Mucosa of descending colon (tissue), 3 donors: ENCODE results near the gene IWS1. TPM values are rescaled to one million over a fixed set of nuclear protein-coding genes. Genes with fewer than 3 reads are reported as not detected.

Experiments used
- ATAC-seq: fragments of 200-7000 bp; cut with Tn5 transposase; one replicate; pipeline ENCODE4 v1.9.1; 2020; ENCODE audit warnings: mild to moderate bottlenecking, moderate library complexity
- DNase-seq, 3 donors: peaks; one replicate each; pipeline ENCODE4 v3.0.0-alpha.2; 2020
- H3K36me3 ChIP-seq: fragments of 200-600 bp; one replicate; pipeline ENCODE4 v1.8.0; 2021; ENCODE audit warnings: low read depth, mild to moderate bottlenecking
- H3K4me1 ChIP-seq: fragments of 200-600 bp; one replicate; pipeline ENCODE4 v1.8.0; 2021; ENCODE audit warnings: low read depth, mild to moderate bottlenecking
- H3K4me3 ChIP-seq: fragments of 200-600 bp; one replicate; pipeline ENCODE4 v1.8.0; 2021; ENCODE audit warnings: mild to moderate bottlenecking
- H3K9me3 ChIP-seq: fragments of 200-600 bp; one replicate; pipeline ENCODE4 v1.8.0; 2021; ENCODE audit warnings: mild to moderate bottlenecking
- intact Hi-C, 2 donors: fragments of 100-400 bp; cut with DNase I in 1 of 2; cut with micrococcal nuclease in 1 of 2; formaldehyde crosslinking; loops; one replicate each; pipeline versions ENCODE4 v1.11.0 to v1.11.1; 2022; cut with DNase I, micrococcal nuclease
- total RNA-seq, 3 donors: library from RNA; stranded (reverse); fragmentation: NEBNext Ultra II Directional in 2 of 3; extraction: Animal tissue kit (Norgen Biotek cat#: 25700) in 2 of 3; gene quantifications; one replicate each; pipeline versions ENCODE4 v1.2.1 to v1.2.4, GENCODE V29; 2021 to 2023
- TF ChIP-seq, protein P1 (sequence below): fragments of 200-600 bp; IDR thresholded peaks from one replicate; pipeline ENCODE4 v1.8.0; 2022; ENCODE audit warnings: antibody characterized with exemption, mild to moderate bottlenecking
- donor health status: DM: no; HTN: no; CAD: no; lungs with moderate emphysema.
- donor health status: DM: no; HTN: no; CAD: no.
- donor health status: DM: no; HTN: yes; CAD: no.

IWS1 gene
- total RNA-seq, 3 donors from 2014 or later = 32.3 to 38.4 (median 33.2) TPM

DNA sequence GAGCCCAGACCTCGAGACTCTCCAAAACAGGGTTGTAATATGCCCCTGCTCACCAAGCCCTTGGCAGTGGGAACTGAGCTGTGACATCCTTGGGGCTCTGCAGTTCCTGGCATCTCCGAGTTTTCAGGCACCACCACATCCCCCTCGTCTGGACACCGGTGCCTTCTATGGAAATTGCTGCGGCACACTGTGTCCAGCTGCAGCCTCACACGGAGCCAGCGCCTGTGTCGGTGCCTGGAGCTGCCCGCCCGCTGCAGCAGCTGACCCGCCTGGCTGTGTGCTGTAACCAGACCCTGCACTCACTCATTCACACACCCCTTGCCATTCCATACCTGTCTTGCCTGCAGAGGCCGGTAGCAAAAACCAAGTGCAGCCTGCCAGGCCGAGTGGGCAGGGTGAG lies 11.8 kb downstream of the IWS1 start:
- DNase-seq (no peak), ATAC-seq (no peak)
- Histone ChIP-seq H3K4me3 (no peak overlapping the region), H3K4me1 (peaks cover 14% of the 10 kb centered on the region), H3K36me3 (no peaks in the 10 kb centered on the region), H3K9me3 (no peaks in the 10 kb centered on the region)
- intact Hi-C loops = no loop called here
- TF ChIP-seq, protein P1, sequence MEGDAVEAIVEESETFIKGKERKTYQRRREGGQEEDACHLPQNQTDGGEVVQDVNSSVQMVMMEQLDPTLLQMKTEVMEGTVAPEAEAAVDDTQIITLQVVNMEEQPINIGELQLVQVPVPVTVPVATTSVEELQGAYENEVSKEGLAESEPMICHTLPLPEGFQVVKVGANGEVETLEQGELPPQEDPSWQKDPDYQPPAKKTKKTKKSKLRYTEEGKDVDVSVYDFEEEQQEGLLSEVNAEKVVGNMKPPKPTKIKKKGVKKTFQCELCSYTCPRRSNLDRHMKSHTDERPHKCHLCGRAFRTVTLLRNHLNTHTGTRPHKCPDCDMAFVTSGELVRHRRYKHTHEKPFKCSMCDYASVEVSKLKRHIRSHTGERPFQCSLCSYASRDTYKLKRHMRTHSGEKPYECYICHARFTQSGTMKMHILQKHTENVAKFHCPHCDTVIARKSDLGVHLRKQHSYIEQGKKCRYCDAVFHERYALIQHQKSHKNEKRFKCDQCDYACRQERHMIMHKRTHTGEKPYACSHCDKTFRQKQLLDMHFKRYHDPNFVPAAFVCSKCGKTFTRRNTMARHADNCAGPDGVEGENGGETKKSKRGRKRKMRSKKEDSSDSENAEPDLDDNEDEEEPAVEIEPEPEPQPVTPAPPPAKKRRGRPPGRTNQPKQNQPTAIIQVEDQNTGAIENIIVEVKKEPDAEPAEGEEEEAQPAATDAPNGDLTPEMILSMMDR = no peak

DNA sequence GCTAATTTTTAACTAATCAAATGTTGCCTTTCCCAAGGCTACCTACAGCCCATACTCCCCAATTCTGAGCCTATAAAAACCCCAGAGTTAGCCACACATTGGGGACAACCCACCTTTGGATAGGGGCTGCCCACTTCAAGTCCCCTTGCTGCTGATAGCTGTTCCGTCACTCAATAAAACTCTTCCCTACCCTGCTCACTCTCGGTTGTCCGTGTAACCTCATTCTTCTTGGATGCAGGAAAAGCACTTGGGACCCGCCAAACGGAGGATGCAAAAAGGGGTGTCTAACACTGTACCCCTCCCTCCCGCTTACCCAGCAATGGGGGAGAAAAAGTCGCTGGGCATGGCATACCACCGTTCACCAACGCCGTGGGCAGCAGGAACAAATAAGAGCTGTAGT lies 12.2 kb downstream of the IWS1 start:
- DNase-seq (no peak), ATAC-seq (no peak)
- no peaks in the 10 kb centered on the region for H3K36me3 ChIP-seq
- no peak overlapping the region for H3K4me3 ChIP-seq
- no peaks in the 10 kb centered on the region for H3K9me3 ChIP-seq
- intact Hi-C loops = no loop called here
- TF ChIP-seq, protein P1 = no peak
- peaks cover 16% of the 10 kb centered on the region for H3K4me1 ChIP-seq

GRCh38 chr2:127512362-127512761 lies 13.9 kb downstream of the IWS1 start:
- DNase-seq (no peak), ATAC-seq (no peak)
- TF ChIP-seq, protein P1 = no peak
- no peaks in the 10 kb centered on the region for H3K36me3 ChIP-seq
- intact Hi-C loops = no loop called here
- H3K4me3 ChIP-seq = no peak overlapping the region
- peaks cover 27% of the 10 kb centered on the region for H3K4me1 ChIP-seq
- no peaks in the 10 kb centered on the region for H3K9me3 ChIP-seq

DNA sequence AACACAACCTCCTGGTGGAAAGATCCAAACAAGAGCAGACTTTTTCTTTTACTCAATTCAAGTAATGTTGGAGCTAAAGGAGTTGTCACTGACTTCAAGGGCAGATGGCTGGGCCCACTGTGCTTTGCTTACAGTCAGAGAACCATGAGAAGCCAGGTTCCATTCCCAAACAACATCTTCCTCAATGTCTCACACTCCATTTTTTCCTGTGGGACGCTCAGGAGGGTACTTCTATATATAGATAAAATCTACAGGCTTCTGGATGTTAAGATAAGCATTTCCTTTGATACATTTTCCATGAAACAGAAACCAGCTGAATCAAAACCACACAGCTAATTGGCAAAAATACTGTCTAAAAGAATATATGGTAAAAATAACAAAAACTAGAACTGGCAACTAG lies 14.4 kb downstream of the IWS1 start:
- H3K4me1 ChIP-seq = peaks cover 27% of the 10 kb centered on the region
- no peak for DNase-seq
- intact Hi-C loops = no loop called here

GRCh38 chr2:127511090-127511695 lies 15.1 kb downstream of the IWS1 start:
- no peak for ATAC-seq
- intact Hi-C loops = no loop called here
- no peak for DNase-seq
- Histone ChIP-seq H3K36me3 (no peaks in the 10 kb centered on the region), H3K9me3 (no peaks in the 10 kb centered on the region), H3K4me1 (peaks cover 27% of the 10 kb centered on the region), H3K4me3 (no peak overlapping the region)
- TF ChIP-seq, protein P1 = no peak

More for the DNA sequence above, 14.4 kb downstream of the IWS1 start:
- H3K9me3 ChIP-seq = no peaks in the 10 kb centered on the region
- TF ChIP-seq, protein P1 = no peak
- H3K36me3 ChIP-seq = no peaks in the 10 kb centered on the region
- no peak overlapping the region for H3K4me3 ChIP-seq
- no peak for ATAC-seq

DNA sequence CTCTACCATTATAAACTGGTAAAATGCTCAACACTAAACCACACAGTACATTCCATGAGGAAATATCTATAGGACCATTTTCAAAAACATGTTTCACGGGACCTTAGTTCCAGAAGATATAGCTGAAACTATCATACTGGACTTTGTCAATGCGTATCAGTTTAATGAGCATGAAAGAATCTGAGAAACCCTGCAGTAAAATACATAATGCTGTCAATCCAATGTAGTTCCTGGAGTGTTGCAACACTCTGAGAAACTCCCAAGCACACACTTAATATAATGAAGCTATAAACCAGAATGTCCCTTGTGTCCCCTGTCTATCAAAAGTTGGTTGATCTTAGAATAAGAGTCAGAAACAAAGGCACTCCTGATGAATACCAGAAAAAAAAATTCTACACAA lies 16.2 kb downstream of the IWS1 start:
- peaks cover 27% of the 10 kb centered on the region for H3K4me1 ChIP-seq
- intact Hi-C loops = no loop called here
- ATAC-seq = peak; percentile 91

More for the DNA sequence above, 16.2 kb downstream of the IWS1 start:
- TF ChIP-seq, protein P1 = no peak
- no peak overlapping the region for H3K4me3 ChIP-seq
- no peak for DNase-seq
- H3K9me3 ChIP-seq = no peaks in the 10 kb centered on the region
- no peaks in the 10 kb centered on the region for H3K36me3 ChIP-seq
